Fibroblast of mammary gland (primary cell): ENCODE results near the gene PCDHB1.

Source experiments
- DNase-seq: peaks from one replicate; pipeline ENCODE4 v3.0.0-alpha.2; 2010; ENCODE audit warnings: low read depth
- H3K4me3 ChIP-seq: 2 replicates; pipeline ENCODE4 v1.5.1; 2011; ENCODE audit warnings: low read depth, mild to moderate bottlenecking, low read length, moderate library complexity; ENCODE audit not compliant: control insufficient read depth
- CTCF ChIP-seq: conservative IDR thresholded peaks from 2 replicates; pipeline ENCODE4 v1.5.1; 2011; ENCODE audit warnings: low read depth, low read length, inconsistent platforms; ENCODE audit not compliant: control insufficient read depth, insufficient read depth

Gene PCDHB1

GRCh38 chr5:141007791-141008190 lies 43.4 kb upstream of the PCDHB1 start:
- no peak for TF ChIP-seq CTCF
- H3K4me3 ChIP-seq = no peak overlapping the region
- no peak for DNase-seq

GRCh38 chr5:141010047-141010793 lies 41.0 kb upstream of the PCDHB1 start:
- DNase-seq = no peak
- no peak for TF ChIP-seq CTCF
- H3K4me3 ChIP-seq = no peak overlapping the region

GRCh38 chr5:141017943-141018342 lies 33.2 kb upstream of the PCDHB1 start:
- DNase-seq = no peak
- no peak overlapping the region for H3K4me3 ChIP-seq
- TF ChIP-seq CTCF = no peak

- H3K4me3 ChIP-seq = no peak overlapping the region
- no peak for DNase-seq
- no peak for TF ChIP-seq CTCF
These were observed 28.8 kb upstream of the PCDHB1 start for GRCh38 chr5:141022384-141022783.

- H3K4me3 ChIP-seq = no peak overlapping the region
- no peak for TF ChIP-seq CTCF
- DNase-seq = no peak
These were observed 20.2 kb upstream of the PCDHB1 start for GRCh38 chr5:141031006-141031405.

GRCh38 chr5:141032626-141033025 lies 18.5 kb upstream of the PCDHB1 start:
- DNase-seq = no peak
- TF ChIP-seq CTCF = no peak
- no peak overlapping the region for H3K4me3 ChIP-seq
